Measurements from ENCODE around the gene NAT8.

DNA sequence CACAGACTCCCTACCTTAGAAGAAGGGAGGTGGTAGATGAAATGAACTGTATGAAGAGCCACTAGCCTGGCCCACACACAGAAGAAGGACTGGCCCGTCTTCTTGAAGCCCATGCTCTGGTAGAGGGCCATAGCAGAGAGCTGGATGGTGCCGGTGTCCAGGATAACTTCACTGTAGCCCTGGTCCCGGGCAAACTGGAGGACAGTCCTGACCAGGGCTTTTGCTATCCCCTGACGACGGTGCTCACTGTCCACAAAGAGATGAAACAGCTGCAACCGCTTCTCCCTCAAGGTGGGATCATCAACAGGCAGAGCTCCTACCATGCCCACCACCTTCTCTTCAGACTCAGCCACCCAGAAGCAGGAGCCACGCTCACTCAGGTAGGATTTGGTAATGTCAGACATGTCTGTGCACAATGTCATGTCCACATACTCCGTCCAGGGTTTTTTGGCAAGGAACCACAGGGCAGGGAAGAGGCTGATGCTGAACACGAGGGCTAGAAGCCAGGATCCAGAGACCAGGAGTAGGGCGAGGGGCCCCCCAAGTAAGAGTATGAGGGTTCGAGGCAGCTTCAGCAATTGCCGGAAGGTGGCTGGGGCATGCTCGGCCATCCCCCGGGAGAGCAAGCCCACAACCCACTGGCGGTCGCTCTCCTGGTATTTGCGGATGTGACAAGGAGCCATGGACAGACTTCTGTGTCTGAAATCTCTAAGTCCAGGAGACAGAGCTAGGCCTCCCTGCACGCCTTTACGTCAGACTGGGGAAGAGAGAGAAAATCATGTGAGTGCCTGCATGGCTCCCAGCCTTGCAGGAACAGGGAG lies 1.1 kb downstream of the NAT8 start:
- TF ChIP-seq POLR2A (IDR thresholded peaks at IDR 0.05) (no peak), EP300 (IDR thresholded peaks at IDR 0.05) (no peak)
